ENCODE data around the gene TCTN1.
"Not testable (repeated sequence)": the region's sequence is repeated elsewhere in the genome, so short reads cannot be mapped to it uniquely, and the experiment has no call there.

Gene TCTN1

DNA sequence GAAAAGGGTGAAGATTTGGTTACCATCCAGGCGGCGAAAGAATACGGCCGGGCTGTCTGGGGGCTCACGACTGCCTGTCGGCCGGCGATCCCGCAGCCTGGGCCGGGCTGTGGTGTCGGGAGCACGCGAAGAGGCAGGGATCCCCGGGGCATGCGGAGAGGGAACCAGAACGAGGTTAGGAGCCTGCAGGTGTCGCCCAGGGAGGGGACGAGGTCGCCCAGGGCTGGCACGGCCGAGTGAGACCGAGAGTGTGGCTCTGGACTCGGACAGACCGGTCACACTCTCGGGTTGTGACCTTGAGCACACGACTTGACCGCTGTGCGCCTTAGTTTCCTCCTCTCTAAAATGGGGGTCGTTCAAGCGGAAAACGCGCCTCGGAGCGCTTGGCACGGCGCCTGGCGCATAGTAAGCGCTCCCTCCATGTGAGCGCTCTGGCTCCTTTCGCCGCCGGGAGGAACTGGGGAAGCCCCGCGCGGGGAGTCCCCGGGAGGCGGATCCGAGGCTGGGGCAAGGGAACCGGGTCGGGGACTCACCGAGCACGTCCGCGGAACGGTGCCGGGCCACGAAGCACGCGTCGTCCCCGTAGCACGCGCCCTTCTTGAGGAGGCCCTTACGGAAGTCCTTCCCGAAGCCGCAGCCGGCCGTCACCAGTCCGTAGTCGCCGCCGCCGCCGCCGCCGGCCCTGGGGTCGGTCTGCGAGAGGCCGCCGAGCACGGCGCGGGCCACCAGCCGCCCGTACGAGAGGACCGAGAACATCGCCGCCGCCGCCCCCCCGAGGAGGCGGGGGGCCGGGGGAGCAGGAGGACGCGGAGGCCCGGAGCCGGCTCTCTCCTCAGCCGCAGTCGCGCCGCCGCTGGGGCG, 31.4 kb upstream of the TCTN1 start:
- Histone ChIP-seq H3F3A (ENCODE audit: insufficient read depth, low read length) (no peaks in the 10 kb centered on the region), H3K36me3 (replicated peaks; ENCODE audit: insufficient read depth, low read length) (no peaks in the 10 kb centered on the region), H3K27ac (ENCODE audit: low read length) (peak overlapping the region; percentile 57; the same call in 1 of the 2 replicates), H3K9ac (ENCODE audit: low read length) (peak overlapping the region; percentile 77), H3K79me2 (ENCODE audit: low read length) (peaks cover 53% of the 10 kb centered on the region), H3K4me1 (ENCODE audit: low read length) (0 out of 2 replicates have a peak, but pooled peaks cover 8% of the 10 kb centered on the region), H3K9me2 (replicated peaks; ENCODE audit: insufficient read depth, low read length) (no peaks in the 10 kb centered on the region), H3K4me2 (ENCODE audit: low read depth, low read length) (peak overlapping the region; percentile 77), H3K27me3 (replicated peaks; ENCODE audit: insufficient read depth, low read length) (no peaks in the 10 kb centered on the region), H3K4me3 (ENCODE audit: low read length) (peak overlapping the region; percentile 80), H3K9me3 (replicated peaks; ENCODE audit: insufficient read depth, low read length) (no peaks in the 10 kb centered on the region), H2AFZ (ENCODE audit: low read length) (peak overlapping the region; percentile 16; the same call in 1 of the 2 replicates), H4K20me1 (ENCODE audit: insufficient read depth, low read length) (no peaks in the 10 kb centered on the region)
- TF ChIP-seq CTCF (IDR thresholded peaks at IDR 0.05; ENCODE audit: low read length) (no peak), EZH2 (optimal IDR thresholded peaks at IDR 0.05; ENCODE audit: low read depth, low read length) (no peak), EZH2phosphoT487 (IDR thresholded peaks at IDR 0.05; ENCODE audit: low read length) (no peak)
- peak; percentile 26 for DNase-seq

- peak; percentile 90 for DNase-seq
- H3K9ac ChIP-seq (ENCODE audit: low read length), result peak within 1 kb of the TSS; percentile 77
- peak within 1 kb of the TSS; percentile 77 for H3K4me2 ChIP-seq (ENCODE audit: low read depth, low read length)
- no peaks in the 10 kb centered on the region for H3F3A ChIP-seq (ENCODE audit: insufficient read depth, low read length)
- peaks cover 44% of the 10 kb centered on the region for H3K79me2 ChIP-seq (ENCODE audit: low read length)
- H3K4me1 ChIP-seq (ENCODE audit: low read length), result 0 out of 2 replicates have a peak, but pooled peaks cover 3% of the 10 kb centered on the region
- TF ChIP-seq EZH2phosphoT487 (IDR thresholded peaks at IDR 0.05; ENCODE audit: low read length) (no peak), EZH2 (optimal IDR thresholded peaks at IDR 0.05; ENCODE audit: low read depth, low read length) (no peak), CTCF (IDR thresholded peaks at IDR 0.05; ENCODE audit: low read length) (no peak)
- no peaks in the 10 kb centered on the region for H3K9me2 ChIP-seq (replicated peaks; ENCODE audit: insufficient read depth, low read length)
- H3K4me3 ChIP-seq (ENCODE audit: low read length), result peak within 1 kb of the TSS; percentile 80
- H3K27me3 ChIP-seq (replicated peaks; ENCODE audit: insufficient read depth, low read length), result no peaks in the 10 kb centered on the region
- H3K36me3 ChIP-seq (replicated peaks; ENCODE audit: insufficient read depth, low read length), result no peaks in the 10 kb centered on the region
- H3K27ac ChIP-seq (ENCODE audit: low read length), result peak within 1 kb of the TSS; percentile 57; the same call in 1 of the 2 replicates
- no peaks in the 10 kb centered on the region for H3K9me3 ChIP-seq (replicated peaks; ENCODE audit: insufficient read depth, low read length)
- H4K20me1 ChIP-seq (ENCODE audit: insufficient read depth, low read length), result no peaks in the 10 kb centered on the region
- peak within 1 kb of the TSS; percentile 62 for H2AFZ ChIP-seq (ENCODE audit: low read length)
Measured at GRCh38 chr12:110583137-110584059, 30.5 kb upstream of the TCTN1 start, which contains the start of gene PPTC7. TSS of gene PPTC7 (minus strand) at chr12:110583318. CDS start at chr12:110583031, 287 bp downstream.

DNA sequence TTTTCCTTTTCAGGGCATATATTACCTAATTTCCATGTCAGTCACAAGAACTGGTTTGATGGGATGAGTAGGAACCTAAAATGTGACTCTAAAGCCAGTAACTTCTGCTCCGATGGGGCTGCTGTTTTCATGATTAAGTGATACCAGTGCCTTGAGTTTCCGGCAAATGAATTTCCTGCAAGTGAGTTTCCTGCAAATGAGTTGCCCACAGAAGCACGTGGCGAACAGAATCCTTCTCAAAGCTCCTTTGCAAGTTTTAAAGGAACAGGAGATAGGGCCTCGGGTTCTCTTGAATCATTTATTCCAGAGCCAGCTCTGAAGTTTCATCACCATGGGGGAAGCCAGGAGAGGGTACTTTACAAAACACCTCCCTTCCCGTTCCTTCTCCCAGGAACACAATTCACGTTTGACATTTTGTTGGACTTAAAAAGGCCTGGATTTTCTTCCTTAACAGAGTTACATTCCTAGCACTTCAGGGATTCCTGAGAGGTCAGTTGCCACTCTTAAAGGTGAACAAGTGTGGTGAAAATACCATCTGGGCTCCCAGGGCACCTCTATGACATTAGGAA, 28.6 kb upstream of the TCTN1 start:
- DNase-seq, result no peak
- Histone ChIP-seq H3K4me1 (ENCODE audit: low read length) (peaks cover 5% of the 10 kb centered on the region; the same call in 1 of the 2 replicates), H2AFZ (ENCODE audit: low read length) (no peak overlapping the region), H3K9ac (ENCODE audit: low read length) (no peak overlapping the region), H3K36me3 (replicated peaks; ENCODE audit: insufficient read depth, low read length) (no peaks in the 10 kb centered on the region), H3K4me2 (ENCODE audit: low read depth, low read length) (no peak overlapping the region), H3K27me3 (replicated peaks; ENCODE audit: insufficient read depth, low read length) (no peaks in the 10 kb centered on the region), H3K79me2 (ENCODE audit: low read length) (peaks cover 25% of the 10 kb centered on the region), H3K27ac (ENCODE audit: low read length) (no peak overlapping the region), H3F3A (ENCODE audit: insufficient read depth, low read length) (no peaks in the 10 kb centered on the region), H3K9me2 (replicated peaks; ENCODE audit: insufficient read depth, low read length) (no peaks in the 10 kb centered on the region), H3K4me3 (ENCODE audit: low read length) (no peak overlapping the region), H3K9me3 (replicated peaks; ENCODE audit: insufficient read depth, low read length) (no peaks in the 10 kb centered on the region), H4K20me1 (ENCODE audit: insufficient read depth, low read length) (no peaks in the 10 kb centered on the region)
- TF ChIP-seq EZH2phosphoT487 (IDR thresholded peaks at IDR 0.05; ENCODE audit: low read length) (no peak), EZH2 (optimal IDR thresholded peaks at IDR 0.05; ENCODE audit: low read depth, low read length) (no peak), CTCF (IDR thresholded peaks at IDR 0.05; ENCODE audit: low read length) (no peak)

- peaks cover 18% of the 10 kb centered on the region for H3K4me1 ChIP-seq (ENCODE audit: low read length)
- H4K20me1 ChIP-seq (ENCODE audit: insufficient read depth, low read length); H3F3A ChIP-seq (ENCODE audit: insufficient read depth, low read length); H3K9ac ChIP-seq (ENCODE audit: low read length); H3K79me2 ChIP-seq (ENCODE audit: low read length); H3K9me3 ChIP-seq (replicated peaks; ENCODE audit: insufficient read depth, low read length); H3K27ac ChIP-seq (ENCODE audit: low read length); H2AFZ ChIP-seq (ENCODE audit: low read length); H3K4me3 ChIP-seq (ENCODE audit: low read length); H3K36me3 ChIP-seq (replicated peaks; ENCODE audit: insufficient read depth, low read length); H3K9me2 ChIP-seq (replicated peaks; ENCODE audit: insufficient read depth, low read length); H3K4me2 ChIP-seq (ENCODE audit: low read depth, low read length); DNase-seq; H3K27me3 ChIP-seq (replicated peaks; ENCODE audit: insufficient read depth, low read length): not testable (repeated sequence)
Measured at GRCh38 chr12:110587102-110587501, 26.8 kb upstream of the TCTN1 start.

Measured in MM.1S (cell line).